GM13976 (cell line): ENCODE data around the gene NCKAP1.

ENCODE experiments used
- DNase-seq: peaks from one replicate; pipeline ENCODE4 v3.0.0; 2012; ENCODE audit warnings: low spot score
- CTCF ChIP-seq: IDR thresholded peaks from 2 replicates; pipeline ENCODE4 v1.5.1; 2012; ENCODE audit warnings: borderline replicate concordance, mild to moderate bottlenecking; ENCODE audit not compliant: insufficient read depth; ENCODE audit errors: extremely low read depth, missing control alignments, control extremely low read depth
- in situ Hi-C: fragments of 300-500 bp; cut with MboI; formaldehyde crosslinking; loops from one replicate; pipeline ENCODE4 v1.12.0; 2022; ENCODE audit warnings: low sequenced_read_pairs, mixed read lengths, inconsistent platforms; ENCODE audit not compliant: unreplicated experiment

Gene NCKAP1

GRCh38 chr2:183035954-183036669 is 2.1 kb downstream of the NCKAP1 start:
- TF ChIP-seq CTCF: no peak
- DNase-seq: peak; percentile 45
- in situ Hi-C loops: no loop called here

DNA sequence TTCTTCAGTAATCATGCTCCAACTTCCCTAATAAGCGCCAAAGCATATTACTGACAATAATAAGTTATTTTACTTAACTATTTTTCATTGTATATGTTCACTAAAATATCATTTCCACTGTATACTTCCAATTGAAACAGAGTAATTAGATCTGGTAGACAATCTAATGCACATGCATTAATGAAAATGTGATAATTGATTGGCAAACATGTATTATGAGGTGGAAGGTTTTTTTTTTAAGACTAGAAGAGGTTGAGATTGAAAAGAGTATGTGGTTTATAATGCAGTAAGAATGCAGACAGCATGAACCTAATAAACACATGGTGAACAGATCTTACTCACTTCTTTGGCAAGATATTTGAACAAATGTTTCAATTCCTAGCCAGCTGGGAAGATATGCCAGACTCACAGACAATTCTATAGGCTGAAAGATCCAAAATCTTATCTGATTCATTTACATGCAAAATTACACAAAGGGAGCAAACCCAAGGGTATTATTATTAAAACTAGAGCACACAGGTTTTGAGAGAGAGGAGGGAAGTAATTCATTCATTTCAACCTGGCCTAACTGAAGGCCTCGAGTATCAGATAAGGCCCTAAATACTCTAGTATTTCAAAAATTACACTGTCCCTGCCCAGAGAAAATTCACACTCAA is 2.8 kb downstream of the NCKAP1 start:
- in situ Hi-C loops: no loop called here
- no peak for TF ChIP-seq CTCF
- DNase-seq: no peak

GRCh38 chr2:183034806-183035205 is 3.5 kb downstream of the NCKAP1 start:
- DNase-seq: no peak
- in situ Hi-C loops: no loop called here
- no peak for TF ChIP-seq CTCF

DNA sequence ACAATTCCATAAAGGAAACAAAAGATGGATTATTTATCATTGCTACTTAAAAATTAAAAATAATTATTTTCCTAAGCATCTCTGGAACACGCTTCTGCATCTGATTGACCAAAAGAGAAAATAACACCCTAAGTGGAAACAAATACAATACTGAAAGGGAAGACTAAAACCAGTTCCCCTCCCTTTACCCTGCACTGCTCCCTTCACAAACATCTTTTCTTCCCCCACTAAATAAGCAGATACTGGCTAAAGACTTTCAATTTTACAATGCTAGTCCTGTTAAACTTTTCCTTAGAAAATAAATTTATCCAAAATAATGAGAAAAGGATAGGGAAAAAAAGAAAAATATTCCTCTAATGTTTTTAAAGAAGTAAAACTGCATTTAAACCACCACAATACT is 4.3 kb downstream of the NCKAP1 start:
- in situ Hi-C loops: no loop called here
- TF ChIP-seq CTCF: no peak
- no peak for DNase-seq

GRCh38 chr2:183031911-183032794 is 6.1 kb downstream of the NCKAP1 start:
- in situ Hi-C loops: no loop called here
- DNase-seq: no peak
- no peak for TF ChIP-seq CTCF

DNA sequence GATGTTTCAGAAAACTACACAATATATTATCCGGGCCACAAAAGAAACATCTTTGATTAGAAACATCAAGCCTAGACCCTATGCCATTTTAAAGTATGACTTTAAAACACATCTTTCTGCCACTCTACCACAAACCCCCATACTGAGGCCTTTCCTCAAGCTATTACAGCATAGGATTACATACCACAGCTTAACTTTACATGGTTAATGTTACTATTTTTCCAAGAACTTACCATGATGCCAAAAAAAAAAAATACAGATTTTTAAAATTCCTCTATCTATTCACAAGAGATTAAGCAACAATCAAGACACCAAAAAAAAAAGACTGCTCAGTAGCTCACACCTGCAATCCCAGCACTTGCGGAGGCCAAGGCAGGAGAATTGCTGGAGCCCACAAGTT is 9.0 kb downstream of the NCKAP1 start:
- in situ Hi-C loops: no loop called here
- DNase-seq: no peak
- no peak for TF ChIP-seq CTCF
